HepG2 (cell line): ENCODE results near the gene CCDC57. TPM values are rescaled to one million over a fixed set of nuclear protein-coding genes. Genes with fewer than 3 reads are reported as not detected.

Experiments used
- DDIT3 ChIP-seq: sonication (generic); formaldehyde crosslinking; IDR thresholded peaks from 2 replicates; pipeline ENCODE4 v1.4.0; 2020; ENCODE audit warnings: mild to moderate bottlenecking, missing genetic modification reagents
- DRAP1 ChIP-seq: IDR thresholded peaks from 2 replicates; pipeline ENCODE4 v1.6.1; 2016; ENCODE audit warnings: missing genetic modification reagents, missing compliant biosample characterization
- ESRRA ChIP-seq: sonication (generic); formaldehyde crosslinking; IDR thresholded peaks from 2 replicates; pipeline ENCODE4 v1.5.1; 2020; ENCODE audit warnings: mild to moderate bottlenecking, low read depth, missing genetic modification reagents
- FOXK2 ChIP-seq: fragments of 450-650 bp; IDR thresholded peaks from 2 replicates; pipeline ENCODE4 v1.6.1; 2016
- IRF9 ChIP-seq: sonication (generic); formaldehyde crosslinking; IDR thresholded peaks from 2 replicates; pipeline ENCODE4 v1.8.0; 2022; ENCODE audit warnings: missing genetic modification reagents, mild to moderate bottlenecking, borderline replicate concordance
- JDP2 ChIP-seq: sonication (generic); formaldehyde crosslinking; IDR thresholded peaks from 2 replicates; pipeline ENCODE4 v1.8.1; 2022; ENCODE audit warnings: missing genetic modification reagents, borderline replicate concordance
- KAT2B ChIP-seq: fragments of 150-350 bp; IDR thresholded peaks from 2 replicates; pipeline ENCODE4 v1.6.1; 2014; ENCODE audit warnings: low read depth, low read length, borderline replicate concordance
- KMT2B ChIP-seq: IDR thresholded peaks from 2 replicates; pipeline ENCODE4 v1.6.1; 2016; ENCODE audit warnings: missing genetic modification reagents, missing compliant biosample characterization
- MAZ ChIP-seq, 2 experiments: sonication (generic) in 1 of 2; formaldehyde crosslinking in 1 of 2; IDR thresholded peaks; 2 replicates each; pipeline versions ENCODE4 v1.5.0 to v1.6.1; 2012 to 2020; ENCODE audit warnings: low read depth in 2 of 2, mild to moderate bottlenecking in 2 of 2, borderline replicate concordance in 1 of 2, improper control_type of control experiment in 1 of 2, low read length in 1 of 2, missing genetic modification reagents in 1 of 2, moderate library complexity in 1 of 2
- NKX3-1 ChIP-seq: sonication (generic); formaldehyde crosslinking; IDR thresholded peaks from 2 replicates; pipeline ENCODE4 v1.5.0; 2020; ENCODE audit warnings: missing genetic modification reagents
- PBX3 ChIP-seq: sonication (generic); formaldehyde crosslinking; IDR thresholded peaks from 2 replicates; pipeline ENCODE4 v1.8.1; 2023; ENCODE audit warnings: missing genetic modification reagents, inconsistent platforms, borderline replicate concordance
- PPARG ChIP-seq: conservative IDR thresholded peaks from 2 replicates; pipeline ENCODE4 v1.6.1; 2016; ENCODE audit warnings: missing biosample characterization, missing genetic modification reagents
- RFXANK ChIP-seq: IDR thresholded peaks from 2 replicates; pipeline ENCODE4 v1.6.1; 2016
- RXRB ChIP-seq: IDR thresholded peaks from 2 replicates; pipeline ENCODE4 v1.6.1; 2016; ENCODE audit warnings: borderline replicate concordance, missing genetic modification reagents, missing compliant biosample characterization
- ZBTB43 ChIP-seq: sonication (generic); formaldehyde crosslinking; conservative IDR thresholded peaks from 2 replicates; pipeline ENCODE4 v1.4.0; 2020; ENCODE audit warnings: missing genetic modification reagents
- ZC3H4 ChIP-seq: sonication (generic); formaldehyde crosslinking; IDR thresholded peaks from 2 replicates; pipeline ENCODE4 v1.4.0; 2020; ENCODE audit warnings: missing genetic modification reagents, borderline replicate concordance
- ZHX1 ChIP-seq: sonication (generic); formaldehyde crosslinking; IDR thresholded peaks from 2 replicates; pipeline ENCODE4 v1.8.1; 2022; ENCODE audit warnings: low read depth, mild to moderate bottlenecking, missing genetic modification reagents
- ZNF160 ChIP-seq: sonication (generic); formaldehyde crosslinking; IDR thresholded peaks from 2 replicates; pipeline ENCODE4 v1.8.0; 2022; ENCODE audit warnings: mild to moderate bottlenecking, inconsistent platforms, missing genetic modification reagents
- ZNF256 ChIP-seq: sonication (generic); formaldehyde crosslinking; conservative IDR thresholded peaks from 2 replicates; pipeline ENCODE4 v1.4.0; 2020; ENCODE audit warnings: missing genetic modification reagents
- ZNF660 ChIP-seq: sonication (generic); formaldehyde crosslinking; IDR thresholded peaks from 2 replicates; pipeline ENCODE4 v1.5.1; 2020; ENCODE audit warnings: mild to moderate bottlenecking, low read depth, missing genetic modification reagents, borderline replicate concordance
- ZNF766 ChIP-seq: sonication (generic); formaldehyde crosslinking; IDR thresholded peaks from 2 replicates; pipeline ENCODE4 v1.5.0; 2020; ENCODE audit warnings: missing genetic modification reagents, borderline replicate concordance
- polyA plus RNA-seq, 8 experiments: library from polyadenylated mRNA; depleted of rRNA in 3 of 8; stranded (reverse) in 7 of 8; unstranded in 1 of 8; fragments of >200 nt; fragmentation: Illumina TruSeq in 4 of 8; extraction: Trizol in 4 of 8; gene quantifications; 2 replicates each; pipeline versions ENCODE4 v1.2.1 to v1.2.3, GENCODE V29; 2011 to 2016; ENCODE audit warnings: low read depth in 4 of 8, missing spikeins in 1 of 8, mixed read lengths in 1 of 8; ENCODE audit not compliant: insufficient read depth in 1 of 8
- total RNA-seq, 5 experiments: library from RNA; depleted of rRNA; stranded (reverse); fragments of >200 nt; fragmentation: Illumina TruSeq; extraction: Trizol; gene quantifications; 2 replicates each; pipeline ENCODE4 v1.2.3, GENCODE V29; 2016; ENCODE audit warnings: low read depth in 1 of 5

CCDC57 gene
- total and polyA plus RNA-seq, 2 of the 13 experiments (the other 11 are each of a cell fraction or from before 2014, with no cell fraction given), result 59.3 to 59.9 TPM

GRCh38 chr17:82205720-82206508 is 6.7 kb downstream of the CCDC57 start (continued):
- TF ChIP-seq ZHX1 (CRISPR knock-in tag), result no peak
- no peak for TF ChIP-seq IRF9 (CRISPR knock-in tag)
- TF ChIP-seq KMT2B (CRISPR knock-in tag), result peak; percentile 70
- TF ChIP-seq DRAP1 (CRISPR knock-in tag), result peak; percentile 73
- peak; percentile 17; the same call in 1 of the 2 replicates for TF ChIP-seq ZBTB43 (CRISPR knock-in tag)
- TF ChIP-seq PBX3 (CRISPR knock-in tag), result no peak
- peak; percentile 72; the same call in 1 of the 2 replicates for TF ChIP-seq RXRB (CRISPR knock-in tag)
- no peak for TF ChIP-seq FOXK2
- no peak for TF ChIP-seq JDP2 (CRISPR knock-in tag)
- no peak for TF ChIP-seq ZNF256
- TF ChIP-seq ZNF766 (CRISPR knock-in tag), result no peak
- TF ChIP-seq ZC3H4 (CRISPR knock-in tag), result no peak
- peak; percentile 66; the same call in 1 of the 2 replicates for TF ChIP-seq PPARG
- TF ChIP-seq KAT2B, result no peak
- peak; percentile 59; the same call in 1 of the 2 replicates for TF ChIP-seq MAZ (IDR thresholded peaks at IDR 0.05; ENCODE audit: borderline replicate concordance, low read depth, low read length)
- TF ChIP-seq MAZ (CRISPR knock-in tag; IDR thresholded peaks at IDR 0.05; ENCODE audit: low read depth), result 0 out of 2 replicates have a peak, but pooled peaks have one; percentile 46
- TF ChIP-seq RFXANK, result peak; percentile 67; the same call in 1 of the 2 replicates
- no peak for TF ChIP-seq DDIT3 (CRISPR knock-in tag)
- TF ChIP-seq NKX3-1 (CRISPR knock-in tag), result no peak
- TF ChIP-seq ZNF160 (CRISPR knock-in tag), result no peak
- TF ChIP-seq ESRRA (CRISPR knock-in tag), result no peak
- TF ChIP-seq ZNF660 (CRISPR knock-in tag), result no peak
